Activated CD4-positive, alpha-beta T cell treated with anti-CD3 and anti-CD28 coated beads for 1 hour (primary cell): ENCODE measurements around the gene OR4D9.
"Not testable (repeated sequence)": the region's sequence is repeated elsewhere in the genome, so short reads cannot be mapped to it uniquely, and the experiment has no call there.

ENCODE experiments used
- DNase-seq: peaks from one replicate; pipeline ENCODE4 v3.0.0-alpha.2; 2020

The OR4D9 gene

GRCh38 chr11:59510941-59511589 lies at the start of gene OR4D9:
Gene OR4D9, plus strand, starts transcription at chr11:59511539. Its CDS starts 3,374 bp downstream, at chr11:59514913.
- DNase-seq, result no peak

- no peak for DNase-seq
These were observed 48.1 kb upstream of the OR4D9 start for GRCh38 chr11:59463190-59463641.

GRCh38 chr11:59473015-59473414 lies 38.3 kb upstream of the OR4D9 start, which contains the start of gene OR4D10:
Gene OR4D10, plus strand, starts transcription at chr11:59473315. Its CDS starts 4,115 bp downstream, at chr11:59477430.
- DNase-seq, result no peak

- no peak for DNase-seq
These were observed 36.2 kb upstream of the OR4D9 start for GRCh38 chr11:59475176-59475575.

- DNase-seq, result no peak
These were observed 31.4 kb upstream of the OR4D9 start for GRCh38 chr11:59479906-59480305.

- DNase-seq, result no peak
These were observed 31.0 kb upstream of the OR4D9 start for GRCh38 chr11:59480359-59480758.

- DNase-seq, result no peak
These were observed 9.4 kb upstream of the OR4D9 start for GRCh38 chr11:59501931-59502330.

GRCh38 chr11:59503276-59503675 lies 8.1 kb upstream of the OR4D9 start, which contains the start of gene OR4D11:
Gene OR4D11, plus strand, starts transcription at chr11:59503576. Its CDS starts 0 bp downstream, at chr11:59503576.
- DNase-seq, result no peak

GRCh38 chr11:59511675-59512074 lies 336 bp downstream of the OR4D9 start:
- no peak for DNase-seq

- not testable (repeated sequence) for DNase-seq
These were observed 8.8 kb downstream of the OR4D9 start for GRCh38 chr11:59520139-59520538.

GRCh38 chr11:59520741-59521140 lies 9.4 kb downstream of the OR4D9 start:
- no peak for DNase-seq

GRCh38 chr11:59523541-59523940 lies 12.2 kb downstream of the OR4D9 start:
- DNase-seq, result no peak

- DNase-seq, result no peak
These were observed 17.4 kb downstream of the OR4D9 start for GRCh38 chr11:59528711-59529110.

GRCh38 chr11:59532620-59533019 lies 21.3 kb downstream of the OR4D9 start:
- DNase-seq, result no peak

GRCh38 chr11:59534676-59535075 lies 23.3 kb downstream of the OR4D9 start:
- no peak for DNase-seq

- DNase-seq, result no peak
These were observed 30.9 kb downstream of the OR4D9 start for GRCh38 chr11:59542142-59542810.

GRCh38 chr11:59543713-59544112 lies 32.4 kb downstream of the OR4D9 start:
- DNase-seq, result not testable (repeated sequence)

GRCh38 chr11:59544869-59545178 lies 33.5 kb downstream of the OR4D9 start:
- no peak for DNase-seq

GRCh38 chr11:59545179-59546020 lies 34.1 kb downstream of the OR4D9 start:
- no peak for DNase-seq

- DNase-seq, result not testable (repeated sequence)
These were observed 36.4 kb downstream of the OR4D9 start for GRCh38 chr11:59547605-59548308.

GRCh38 chr11:59548309-59548656 lies 36.9 kb downstream of the OR4D9 start:
- no peak for DNase-seq

- DNase-seq, result peak; percentile 82
These were observed 39.1 kb downstream of the OR4D9 start for GRCh38 chr11:59550368-59550841.
